ENCODE results near the gene BDP1. TPM values are rescaled to one million over a fixed set of nuclear protein-coding genes. Genes with fewer than 3 reads are reported as not detected.
A peak's percentile ranks its signal among the peaks of the same experiment; 100 is the strongest.

The BDP1 gene
- total RNA-seq, 1 donor = 20.3 TPM

GRCh38 chr5:71528206-71528605 lies 72.8 kb downstream of the BDP1 start:
- peak; percentile 66 for DNase-seq (ENCODE audit: insufficient read length, low spot score, missing footprints)
- no peak overlapping the region for H3K4me2 ChIP-seq (ENCODE audit: insufficient read depth, low read length)
- TF ChIP-seq CTCF (IDR thresholded peaks at IDR 0.05; ENCODE audit: extremely low read depth, low read depth, low read length) = no peak

DNA sequence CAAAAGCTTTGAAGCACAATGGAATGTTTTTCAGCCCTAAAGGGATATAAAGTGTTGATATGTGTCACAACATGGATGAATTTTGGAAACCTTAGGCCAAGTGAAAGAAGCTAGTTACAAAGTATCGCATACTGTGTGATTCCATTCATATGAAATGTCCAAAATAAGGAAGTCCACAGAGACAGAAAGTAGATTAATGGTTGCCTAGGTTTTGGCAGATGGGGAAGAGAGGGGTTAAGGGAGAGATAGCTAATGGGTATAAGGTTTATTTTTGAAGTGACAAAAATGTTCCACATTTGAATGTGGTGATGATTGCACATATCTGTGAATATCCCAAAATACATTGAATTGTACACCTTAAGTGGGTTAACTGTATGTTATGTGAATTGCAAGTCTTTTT lies 74.2 kb downstream of the BDP1 start:
- no peak for TF ChIP-seq CTCF (IDR thresholded peaks at IDR 0.05; ENCODE audit: extremely low read depth, low read depth, low read length)
- Histone ChIP-seq H4K20me1 (ENCODE audit: insufficient read depth, low read length) (no peaks in the 10 kb centered on the region), H3K9me3 (ENCODE audit: low read depth, low read length) (no peaks in the 10 kb centered on the region), H3K4me3 (ENCODE audit: insufficient read depth, low read length) (no peak overlapping the region), H3K79me2 (ENCODE audit: insufficient read depth, low read length) (no peaks in the 10 kb centered on the region), H3K27me3 (ENCODE audit: insufficient read depth, low read length) (no peaks in the 10 kb centered on the region), H3K27ac (ENCODE audit: low read depth, low read length) (no peak overlapping the region), H3K4me2 (ENCODE audit: insufficient read depth, low read length) (no peak overlapping the region), H3K36me3 (ENCODE audit: insufficient read depth, low read length) (peaks cover 7% of the 10 kb centered on the region), H2AFZ (ENCODE audit: low read length) (no peak overlapping the region), H3K4me1 (ENCODE audit: insufficient read depth, low read length) (peaks cover 5% of the 10 kb centered on the region)
- DNase-seq (ENCODE audit: insufficient read length, low spot score, missing footprints) = no peak

More at GRCh38 chr5:71528206-71528605, 72.8 kb downstream of the BDP1 start:
- Histone ChIP-seq H4K20me1 (ENCODE audit: insufficient read depth, low read length) (no peaks in the 10 kb centered on the region), H3K4me1 (ENCODE audit: insufficient read depth, low read length) (peaks cover under 1% of the 10 kb centered on the region), H3K36me3 (ENCODE audit: insufficient read depth, low read length) (peaks cover 17% of the 10 kb centered on the region), H3K9me3 (ENCODE audit: low read depth, low read length) (no peaks in the 10 kb centered on the region), H2AFZ (ENCODE audit: low read length) (no peak overlapping the region), H3K79me2 (ENCODE audit: insufficient read depth, low read length) (no peaks in the 10 kb centered on the region), H3K4me3 (ENCODE audit: insufficient read depth, low read length) (no peak overlapping the region), H3K27ac (ENCODE audit: low read depth, low read length) (no peak overlapping the region), H3K27me3 (ENCODE audit: insufficient read depth, low read length) (no peaks in the 10 kb centered on the region)

DNA sequence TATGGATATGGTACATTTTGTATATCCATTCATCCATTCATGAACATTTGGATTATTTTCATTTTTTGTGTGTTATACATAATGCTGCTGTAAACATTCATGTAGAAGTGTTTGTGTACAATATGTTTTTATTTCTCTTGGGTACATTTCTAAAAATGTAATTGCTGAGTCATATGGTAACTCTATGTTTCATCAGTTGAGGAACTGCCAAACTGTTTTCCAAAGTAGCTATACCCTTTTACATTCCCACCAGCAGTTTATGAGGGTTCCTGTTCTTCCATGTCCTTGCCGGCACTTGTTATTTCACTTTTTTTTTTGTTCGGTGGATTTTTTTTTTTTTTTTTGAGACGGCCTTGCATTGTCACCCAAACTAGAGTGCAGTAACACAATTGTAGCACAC lies 77.7 kb downstream of the BDP1 start:
- H2AFZ ChIP-seq (ENCODE audit: low read length) = no peak overlapping the region
- H3K4me1 ChIP-seq (ENCODE audit: insufficient read depth, low read length) = peaks cover 5% of the 10 kb centered on the region
- no peak overlapping the region for H3K27ac ChIP-seq (ENCODE audit: low read depth, low read length)
- TF ChIP-seq CTCF (IDR thresholded peaks at IDR 0.05; ENCODE audit: extremely low read depth, low read depth, low read length) = no peak
- H3K27me3 ChIP-seq (ENCODE audit: insufficient read depth, low read length) = no peaks in the 10 kb centered on the region
- no peak overlapping the region for H3K4me3 ChIP-seq (ENCODE audit: insufficient read depth, low read length)
- peaks cover 6% of the 10 kb centered on the region for H3K36me3 ChIP-seq (ENCODE audit: insufficient read depth, low read length)
- no peaks in the 10 kb centered on the region for H4K20me1 ChIP-seq (ENCODE audit: insufficient read depth, low read length)
- H3K4me2 ChIP-seq (ENCODE audit: insufficient read depth, low read length) = no peak overlapping the region
- H3K79me2 ChIP-seq (ENCODE audit: insufficient read depth, low read length) = peaks cover 14% of the 10 kb centered on the region
- no peak for DNase-seq (ENCODE audit: insufficient read length, low spot score, missing footprints)
- H3K9me3 ChIP-seq (ENCODE audit: low read depth, low read length) = no peaks in the 10 kb centered on the region

GRCh38 chr5:71533615-71534014 lies 78.2 kb downstream of the BDP1 start:
- H3K27ac ChIP-seq (ENCODE audit: low read depth, low read length) = no peak overlapping the region
- no peak overlapping the region for H3K4me2 ChIP-seq (ENCODE audit: insufficient read depth, low read length)
- peaks cover 5% of the 10 kb centered on the region for H3K4me1 ChIP-seq (ENCODE audit: insufficient read depth, low read length)
- H4K20me1 ChIP-seq (ENCODE audit: insufficient read depth, low read length) = no peaks in the 10 kb centered on the region
- no peak for TF ChIP-seq CTCF (IDR thresholded peaks at IDR 0.05; ENCODE audit: extremely low read depth, low read depth, low read length)
- no peaks in the 10 kb centered on the region for H3K9me3 ChIP-seq (ENCODE audit: low read depth, low read length)
- peaks cover 6% of the 10 kb centered on the region for H3K36me3 ChIP-seq (ENCODE audit: insufficient read depth, low read length)
- no peaks in the 10 kb centered on the region for H3K27me3 ChIP-seq (ENCODE audit: insufficient read depth, low read length)
- H3K4me3 ChIP-seq (ENCODE audit: insufficient read depth, low read length) = no peak overlapping the region
- no peak overlapping the region for H2AFZ ChIP-seq (ENCODE audit: low read length)
- DNase-seq (ENCODE audit: insufficient read length, low spot score, missing footprints) = peak; percentile 27
- peaks cover 14% of the 10 kb centered on the region for H3K79me2 ChIP-seq (ENCODE audit: insufficient read depth, low read length)

Data from osteoblast (primary cell).